ENCODE results near the gene GPC1.

GPC1 gene

DNA sequence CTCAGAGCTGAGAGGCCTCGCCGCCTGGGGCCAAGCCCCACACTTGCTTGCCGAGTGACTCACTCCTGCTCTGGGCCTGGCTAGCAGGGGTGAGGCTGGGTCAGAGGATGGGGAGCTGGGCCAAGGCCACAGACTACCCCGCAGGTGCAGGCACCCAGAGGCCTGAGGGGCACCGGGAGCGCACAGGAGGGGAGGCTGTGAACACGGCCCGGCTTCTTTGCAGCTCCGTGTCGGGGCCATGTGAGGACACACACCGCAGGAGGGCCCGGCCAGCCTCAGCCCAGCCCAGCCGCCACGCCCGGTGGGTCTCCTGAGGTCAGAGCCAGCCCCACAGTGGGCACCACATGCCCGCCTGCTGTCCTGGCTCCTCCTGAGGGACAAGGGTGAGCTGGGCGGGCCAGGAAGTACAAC is 8.4 kb downstream of the GPC1 start:
- no peak for DNase-seq

DNA sequence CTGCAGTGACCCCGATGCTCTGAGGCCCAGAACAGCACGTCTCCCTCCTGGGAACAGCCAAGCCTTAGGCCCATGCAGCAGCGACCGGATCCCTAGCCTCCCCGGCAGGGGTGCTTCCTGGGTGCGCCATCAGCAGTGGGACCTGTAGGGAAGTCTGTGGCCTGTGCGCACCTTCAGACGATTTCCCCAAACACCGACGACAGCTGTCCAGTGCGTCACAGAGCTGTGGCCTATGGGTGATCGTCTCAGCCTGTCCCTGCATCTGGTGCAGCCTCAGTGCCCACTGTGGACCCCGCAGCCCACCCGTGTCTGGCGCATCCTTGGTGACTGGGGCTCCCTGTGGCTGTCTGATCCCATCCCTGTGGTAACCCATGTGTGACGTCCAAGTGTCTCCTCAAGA is 9.0 kb downstream of the GPC1 start:
- no peak for DNase-seq

DNA sequence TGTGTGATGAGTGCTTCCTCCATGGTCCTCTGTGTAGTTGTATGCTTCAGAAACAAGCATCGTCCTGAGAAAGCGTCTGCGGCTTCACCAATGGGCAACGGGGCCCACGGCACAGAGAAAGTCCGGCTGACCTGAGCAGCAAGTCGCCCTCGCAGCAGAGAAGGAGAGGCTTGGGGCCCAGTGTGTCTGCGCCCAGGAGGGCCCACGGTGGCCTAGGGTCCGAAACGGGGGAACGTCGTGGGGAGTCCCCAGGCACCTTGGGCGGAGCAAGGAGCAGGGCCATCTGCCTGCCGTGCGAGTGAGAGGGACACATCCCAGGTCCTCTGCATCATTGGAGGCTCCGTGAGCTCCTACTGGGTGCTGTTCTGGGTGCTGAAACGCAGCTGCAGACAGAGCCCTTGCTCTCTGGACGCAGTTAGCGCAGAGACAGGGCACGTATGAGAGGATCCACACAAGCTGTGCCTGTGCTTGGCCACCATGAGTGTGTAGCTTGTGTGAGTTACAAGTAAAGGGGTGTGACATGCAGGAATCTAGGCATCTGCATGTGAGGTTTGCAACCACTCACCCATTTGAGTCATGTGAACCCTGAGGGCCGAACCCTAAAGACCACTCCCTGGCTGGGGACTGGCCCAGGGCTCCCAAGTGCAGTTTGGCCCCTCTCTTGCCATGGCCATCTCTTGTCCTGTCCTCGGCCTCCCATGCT is 10.6 kb downstream of the GPC1 start:
- no peak for DNase-seq

DNA sequence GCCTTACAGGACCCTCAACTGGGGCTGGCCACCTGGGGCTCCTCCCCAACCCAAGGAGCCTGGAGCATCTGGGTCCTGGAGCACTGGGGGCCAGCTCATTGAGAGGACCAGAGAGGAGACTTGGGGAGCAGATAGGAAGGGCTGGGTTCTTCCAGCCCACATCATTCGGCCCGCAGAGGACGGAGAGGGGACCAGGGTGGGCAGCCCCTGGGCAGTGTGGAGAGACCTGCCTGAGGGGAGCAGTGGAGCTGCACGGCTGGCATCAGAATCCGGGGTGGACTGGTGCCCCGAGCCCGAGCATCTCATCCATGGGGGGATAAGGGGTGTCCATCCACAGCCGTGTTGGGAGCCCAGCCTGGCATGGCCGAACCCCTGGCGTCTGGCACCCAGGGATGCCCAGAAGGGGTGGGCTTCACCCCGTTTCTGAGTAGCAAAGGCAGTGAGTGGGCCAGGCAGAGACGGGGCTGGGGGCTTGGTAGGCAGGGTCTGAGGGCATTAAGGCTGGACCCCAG is 11.3 kb downstream of the GPC1 start:
- DNase-seq, result no peak

DNA sequence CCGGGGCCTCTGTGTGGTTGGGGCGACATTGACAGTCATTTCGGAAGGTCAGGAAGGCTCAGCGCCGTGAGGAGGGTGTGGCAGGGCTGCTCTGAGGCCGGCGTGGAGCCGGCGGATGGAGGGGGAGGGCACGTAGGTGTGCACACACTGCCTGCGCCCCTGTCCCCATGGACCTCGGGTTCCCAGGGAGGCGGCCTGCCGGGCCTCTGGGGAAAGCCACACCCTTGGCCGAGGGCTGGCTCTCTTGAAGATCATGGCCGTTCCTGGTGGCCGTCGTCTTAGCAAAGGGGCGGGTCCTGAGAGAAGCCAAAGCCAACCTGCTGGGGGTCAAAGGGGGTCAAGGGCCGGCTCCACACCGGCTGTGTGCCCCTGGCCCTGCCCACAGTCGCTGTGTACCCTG is 11.9 kb downstream of the GPC1 start:
- DNase-seq, result no peak

DNA sequence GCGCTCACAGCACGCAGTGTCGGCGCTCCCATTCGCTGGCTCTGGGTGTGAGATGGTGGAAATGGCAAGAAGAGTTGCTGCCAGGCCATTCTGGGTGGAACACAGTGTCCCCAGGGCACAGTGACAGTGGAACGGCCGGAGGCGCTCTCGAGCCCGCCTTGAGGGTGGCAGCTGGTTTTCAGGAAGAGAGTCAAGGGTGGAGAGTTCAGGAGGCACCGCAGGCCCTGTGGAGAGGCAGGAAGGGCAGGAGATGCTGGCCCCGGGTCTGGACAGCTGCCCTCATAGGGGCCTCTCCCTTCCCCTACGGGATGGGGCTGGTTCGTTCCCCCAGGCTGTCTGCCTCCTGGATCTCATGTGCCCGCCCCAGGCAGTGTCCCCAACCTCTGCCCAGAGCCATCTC is 12.5 kb downstream of the GPC1 start:
- no peak for DNase-seq

DNA sequence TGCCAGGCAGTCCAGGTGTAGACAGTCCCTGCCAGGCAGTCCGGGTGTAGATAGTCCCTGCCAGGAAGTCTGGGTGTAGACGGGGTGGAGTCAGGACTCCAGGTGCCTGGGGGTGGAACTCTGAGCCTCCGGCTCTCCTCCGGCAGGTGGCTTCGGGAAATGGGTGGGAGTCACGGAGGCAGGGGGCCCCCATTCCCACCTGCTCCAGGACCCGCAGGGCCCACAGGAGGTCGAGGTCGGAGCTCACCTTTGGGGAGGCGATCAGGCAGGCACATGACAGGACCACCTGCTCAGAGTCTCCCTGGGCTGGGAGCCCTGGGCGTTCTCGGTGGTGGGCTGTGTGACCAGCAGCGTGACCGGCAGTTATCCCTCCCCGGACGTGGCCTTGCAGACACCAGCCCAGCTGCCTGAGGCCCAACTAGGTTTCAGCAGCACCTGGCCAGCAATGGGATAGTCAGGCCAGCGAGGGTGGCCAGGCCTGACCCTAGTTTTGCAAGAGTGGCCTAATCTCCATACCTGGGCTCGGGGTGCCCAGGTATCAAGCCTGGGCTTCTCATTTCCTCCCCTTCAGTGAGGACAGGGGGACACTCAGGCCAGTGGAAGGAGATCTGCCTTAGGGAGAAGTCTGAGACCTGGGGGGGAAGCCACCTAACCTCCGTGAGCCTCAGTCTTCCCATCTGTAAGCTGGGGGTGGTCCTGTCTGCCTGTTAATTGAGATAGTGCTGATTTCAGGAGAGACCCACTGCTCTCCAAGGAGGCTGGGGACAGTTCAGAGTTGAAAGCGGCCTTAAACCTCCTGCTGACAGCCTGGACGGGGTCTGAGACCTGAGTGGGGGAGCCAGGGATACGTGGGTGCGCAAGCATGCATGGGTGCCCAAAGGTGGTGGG is 13.2 kb downstream of the GPC1 start:
- no peak for DNase-seq

DNA sequence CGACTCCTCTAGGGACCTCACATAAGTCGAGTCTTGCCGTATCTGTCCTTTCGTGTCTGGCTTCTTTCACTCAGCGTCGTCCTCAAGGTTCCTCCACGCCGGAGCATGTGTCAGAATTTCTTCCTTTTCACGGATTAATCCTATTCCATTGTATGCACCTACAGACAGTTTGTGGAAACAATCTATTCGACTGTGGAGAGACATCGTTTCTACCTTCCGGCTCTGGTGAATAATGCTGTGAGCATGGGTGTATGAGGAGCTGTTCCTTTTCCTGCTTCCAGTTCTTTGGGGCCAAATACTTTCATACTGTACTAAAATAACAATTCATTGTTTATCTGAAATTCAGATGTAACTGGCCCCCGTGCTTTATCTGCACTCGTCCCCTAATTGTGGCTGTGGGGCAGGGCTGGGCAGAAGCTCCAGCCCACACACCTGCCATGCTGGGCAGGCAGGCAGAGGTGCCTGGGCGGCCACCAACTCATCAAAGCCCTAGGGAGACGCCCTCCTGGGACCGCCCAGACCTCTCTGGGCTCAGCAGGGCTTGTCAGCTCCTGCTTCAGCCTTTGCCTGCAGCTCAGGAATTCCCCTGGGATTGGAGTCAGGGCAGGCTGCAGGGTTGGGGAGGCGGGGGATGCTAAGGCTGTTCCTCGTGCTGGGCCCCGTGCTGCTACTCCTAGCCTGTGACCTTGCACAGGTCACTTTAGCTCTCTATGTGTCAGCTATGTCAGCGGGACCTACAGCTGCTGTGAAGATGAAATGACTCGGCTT is 14.5 kb downstream of the GPC1 start:
- no peak for DNase-seq

DNA sequence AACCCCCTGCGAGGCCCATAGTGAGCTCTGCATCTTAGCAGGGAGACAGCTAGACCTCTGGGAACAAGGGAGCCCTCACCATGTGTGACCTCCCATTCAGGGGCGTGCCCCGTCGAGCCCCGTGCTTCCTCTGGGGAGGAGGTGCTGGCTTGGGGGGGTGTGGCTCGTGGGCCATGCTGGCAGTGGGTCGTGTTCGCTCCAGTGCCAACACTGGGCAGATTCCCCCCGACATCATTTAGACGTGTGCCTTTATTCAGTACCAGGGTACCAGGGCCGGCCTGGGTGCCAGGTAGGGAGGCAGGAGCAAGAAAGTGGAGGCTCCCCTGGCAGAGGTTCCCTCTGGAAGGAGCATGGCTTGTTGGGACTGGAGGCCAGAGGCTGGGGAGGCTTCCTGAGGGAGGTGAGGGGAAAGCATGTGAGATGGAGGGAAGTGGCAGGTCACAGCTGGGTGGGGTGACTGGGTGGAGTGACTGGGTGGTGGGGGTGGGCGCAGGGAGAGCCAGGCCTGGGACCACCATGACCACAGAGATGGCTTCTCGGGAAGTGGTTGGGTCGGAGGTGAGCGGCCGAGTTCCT is 15.2 kb downstream of the GPC1 start:
- DNase-seq, result no peak

DNA sequence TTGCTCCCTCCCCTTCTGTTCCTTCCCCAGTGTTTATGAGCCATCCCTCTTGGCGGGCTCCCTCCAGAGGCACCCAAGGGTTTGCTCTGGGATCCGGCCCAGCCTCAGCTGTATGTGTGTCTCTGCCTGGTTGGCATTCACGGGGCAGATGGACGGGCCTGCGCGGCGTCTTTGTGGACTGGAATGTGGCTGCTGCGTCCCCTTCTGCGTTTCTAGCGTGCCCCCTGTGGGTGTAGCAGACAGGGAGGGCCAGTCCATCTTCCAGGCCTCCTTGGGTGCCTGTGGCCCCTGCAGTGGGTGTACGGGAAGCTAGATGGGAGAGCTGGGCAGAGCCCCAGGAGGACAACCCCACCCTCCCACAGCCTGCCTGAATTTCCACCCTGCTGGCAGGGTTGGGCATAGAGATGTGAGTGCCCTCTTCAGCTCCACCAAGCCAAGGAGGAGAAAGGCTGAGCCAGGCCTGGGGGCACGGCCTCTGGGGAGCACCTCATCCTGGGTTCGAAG is 15.7 kb downstream of the GPC1 start:
- DNase-seq, result no peak

DNA sequence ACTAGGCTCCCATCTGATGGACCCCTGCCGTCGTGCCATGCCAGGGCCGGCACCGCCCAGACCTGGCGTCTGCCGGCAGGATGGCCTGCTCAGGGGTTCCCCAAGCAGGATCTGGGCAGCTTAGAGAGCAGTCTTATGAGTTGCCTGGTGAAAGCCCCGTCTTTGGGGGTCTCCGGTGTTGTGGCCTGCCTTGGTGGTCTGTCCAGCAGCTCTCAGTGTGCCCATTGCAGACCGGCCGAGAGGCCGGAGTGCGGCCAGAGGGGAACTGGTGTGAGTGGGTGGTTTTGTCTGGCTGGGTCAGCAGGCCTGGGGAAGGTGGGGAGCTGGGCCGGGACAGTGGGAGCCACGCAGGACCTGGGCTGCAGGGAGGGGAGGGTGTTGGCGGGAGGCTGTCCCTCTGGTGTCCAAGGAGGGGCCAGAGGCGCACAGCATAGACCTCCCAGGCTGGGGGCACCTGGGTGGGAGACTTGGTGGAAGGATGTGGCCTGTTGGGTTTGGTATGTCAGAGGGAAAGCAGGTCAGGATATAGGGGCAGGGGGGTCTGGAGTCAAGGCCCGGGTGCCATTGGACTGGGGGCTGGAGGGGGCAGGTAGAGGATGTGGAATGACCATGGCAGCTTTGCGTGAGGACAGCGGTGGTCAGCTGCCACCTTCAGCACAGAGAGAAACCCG is 16.5 kb downstream of the GPC1 start:
- no peak for DNase-seq

DNA sequence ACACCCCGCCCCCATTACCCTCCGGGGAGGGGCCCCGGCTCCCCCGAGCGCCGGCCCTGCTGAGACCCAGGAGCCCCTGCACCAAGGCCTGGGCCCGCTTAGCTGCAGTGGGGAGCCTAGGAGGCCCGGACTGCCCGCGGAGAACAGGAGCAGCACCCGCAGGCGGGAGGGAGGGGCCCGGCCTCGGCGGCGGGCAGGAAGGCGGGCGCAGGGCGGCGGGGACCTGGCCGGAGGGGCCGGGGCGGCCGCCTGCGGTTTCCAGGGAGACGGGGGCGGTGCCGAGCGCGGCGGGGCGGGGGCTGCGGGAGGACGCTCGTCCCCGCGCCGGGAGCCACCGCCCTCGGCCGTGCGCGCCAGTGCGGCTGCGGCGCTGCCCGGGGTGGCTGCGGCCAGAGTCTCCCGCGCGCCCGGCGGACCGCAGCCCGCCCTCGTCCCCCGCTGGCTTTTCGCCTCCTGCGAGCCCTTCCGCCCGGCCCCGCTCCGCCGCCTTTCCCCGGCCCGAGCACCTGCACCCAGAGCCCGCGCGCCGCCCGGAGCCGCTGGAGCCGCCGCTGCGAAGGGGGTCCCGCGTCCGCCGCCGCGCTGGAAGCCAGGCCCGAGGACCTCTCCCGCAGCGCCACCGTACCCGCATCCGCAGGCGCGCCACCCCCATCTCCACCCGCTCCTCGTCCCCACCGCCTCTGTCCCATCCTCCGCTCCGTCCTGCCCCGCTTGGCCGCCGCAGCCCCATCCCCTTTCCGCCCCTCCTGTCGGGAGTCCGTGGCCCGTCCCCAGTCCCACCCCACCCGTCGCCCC is 17.2 kb downstream of the GPC1 start:
- DNase-seq, result peak in 1 of 2 experiments; percentile 28

DNA sequence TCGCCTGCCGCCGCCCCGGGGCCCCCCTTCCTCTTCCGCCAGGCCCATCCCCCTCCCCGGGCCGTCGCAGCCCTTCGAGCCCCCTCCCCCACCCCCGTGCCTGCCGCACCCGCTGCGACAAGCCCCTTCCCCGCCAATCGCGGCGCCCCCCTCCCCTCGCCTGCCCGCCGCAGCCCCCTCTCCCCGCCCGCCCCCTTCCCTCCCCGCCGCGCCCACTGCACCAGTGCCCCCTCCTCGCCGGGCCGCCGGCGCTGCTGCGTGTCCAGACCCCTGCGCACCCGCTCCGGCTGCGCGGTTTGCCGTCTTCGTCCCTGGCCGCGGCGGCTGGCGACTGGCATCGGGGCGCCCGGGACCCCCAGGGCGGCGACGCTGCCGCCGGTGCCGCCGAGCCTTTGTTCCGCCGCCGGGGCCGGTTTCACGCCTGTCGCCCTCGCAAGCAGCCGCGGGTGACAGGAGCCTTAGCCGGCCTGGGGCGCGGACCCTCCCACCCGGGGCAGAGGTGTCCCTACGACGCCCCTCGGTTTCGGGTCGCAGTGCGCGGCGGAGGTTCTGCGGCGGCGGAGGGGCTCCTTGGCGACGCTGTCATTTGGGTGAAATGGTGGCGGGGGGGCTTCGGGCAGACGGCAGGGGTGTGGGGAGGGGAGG is 18.1 kb downstream of the GPC1 start:
- no peak for DNase-seq

DNA sequence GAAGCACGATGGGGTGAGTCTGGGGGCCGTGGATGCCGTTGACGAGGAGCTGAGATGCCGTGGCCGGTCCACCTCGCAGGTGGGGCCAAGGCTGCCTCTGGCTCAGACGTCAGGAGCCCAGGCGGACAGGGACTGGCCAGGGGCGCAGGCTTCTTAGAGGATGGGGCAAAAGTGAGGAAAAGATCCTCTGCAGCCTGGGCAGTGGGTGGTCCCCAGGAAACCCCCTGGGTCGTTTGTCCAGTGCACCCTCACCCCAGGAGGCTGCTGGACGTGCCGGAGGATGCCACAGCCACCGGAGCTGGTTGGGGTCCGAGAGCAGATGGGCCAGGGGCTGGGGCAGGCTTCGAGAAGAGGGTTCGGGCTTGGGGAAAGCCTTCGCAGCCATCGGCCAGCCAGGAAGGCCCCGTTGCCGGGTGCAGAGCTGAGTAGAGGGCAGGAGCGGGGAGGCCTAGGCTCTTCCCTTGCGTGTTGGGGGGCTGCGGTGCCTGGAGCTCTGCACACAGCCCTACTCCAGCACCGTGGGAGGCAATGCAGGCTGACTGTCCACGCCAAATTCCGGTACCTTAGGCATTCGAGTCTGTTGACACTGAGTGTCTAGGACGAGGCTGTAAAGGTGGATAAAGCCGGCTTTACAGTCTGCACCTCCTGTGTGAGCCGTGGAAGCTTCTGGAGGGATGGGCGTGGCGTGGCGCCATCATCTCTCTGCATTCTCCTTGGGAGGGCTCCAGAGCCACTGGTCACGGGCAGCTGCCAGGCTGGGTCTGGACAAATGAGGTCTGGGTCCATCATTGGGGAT is 18.8 kb downstream of the GPC1 start:
- DNase-seq, result no peak

DNA sequence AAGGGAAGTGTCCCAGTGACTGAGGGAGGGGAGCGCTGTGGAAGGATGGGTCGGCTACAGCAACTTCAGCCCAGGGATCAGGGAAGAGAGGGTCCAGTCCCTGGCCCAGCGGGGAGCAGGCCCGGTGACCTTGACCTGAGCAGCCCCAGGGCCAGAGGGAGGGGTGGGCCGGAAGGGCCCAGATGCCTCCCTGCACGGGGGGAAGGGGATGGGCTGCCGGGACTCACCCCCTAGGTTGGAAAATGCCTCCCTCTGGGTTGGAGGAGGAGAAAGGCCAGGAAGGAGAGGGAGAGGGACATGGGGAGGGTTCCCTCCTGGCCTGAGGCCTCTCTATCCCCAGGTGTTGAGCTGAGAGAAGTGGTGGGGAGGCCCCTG is 19.8 kb downstream of the GPC1 start:
- DNase-seq, result no peak

DNA sequence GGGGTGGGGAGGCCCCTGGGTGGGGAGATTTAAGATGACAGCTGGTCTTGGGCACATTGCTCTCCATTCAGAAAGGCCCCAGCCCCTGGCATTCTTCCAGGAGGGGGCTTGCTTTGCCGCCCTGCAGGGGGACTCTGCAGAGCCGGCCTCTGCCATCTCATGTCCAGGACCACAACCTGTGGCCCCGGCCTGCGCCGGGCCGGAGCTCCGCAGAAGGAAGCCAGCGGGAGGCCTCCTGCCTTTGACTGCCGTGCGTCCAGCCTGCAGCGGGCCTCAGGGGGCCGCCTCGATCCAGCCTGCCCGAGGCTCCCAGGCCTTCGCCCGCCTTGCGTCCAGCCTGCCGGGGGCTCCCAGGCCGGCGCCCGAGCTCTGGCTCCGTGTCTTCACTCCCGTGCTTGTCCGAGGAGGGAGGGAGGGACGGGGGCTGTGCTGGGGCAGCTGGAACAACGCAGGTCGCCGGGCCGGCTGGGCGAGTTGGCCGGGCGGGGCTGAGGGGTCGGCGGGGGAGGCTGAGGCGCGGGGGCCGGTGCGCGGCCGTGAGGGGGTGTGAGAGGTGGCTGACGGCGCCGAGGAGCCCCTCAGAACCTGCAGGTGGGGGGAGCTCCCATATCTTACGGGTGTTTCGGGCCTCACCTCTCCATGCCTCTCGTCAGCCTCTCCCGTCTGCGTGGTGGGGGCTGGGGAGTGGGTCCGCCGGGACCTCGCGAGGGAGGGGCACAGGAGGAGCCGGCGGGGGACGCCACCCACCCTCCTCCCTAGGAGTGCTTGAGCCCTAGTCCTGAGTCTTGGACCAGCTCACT is 20.4 kb downstream of the GPC1 start:
- DNase-seq, result no peak

DNA sequence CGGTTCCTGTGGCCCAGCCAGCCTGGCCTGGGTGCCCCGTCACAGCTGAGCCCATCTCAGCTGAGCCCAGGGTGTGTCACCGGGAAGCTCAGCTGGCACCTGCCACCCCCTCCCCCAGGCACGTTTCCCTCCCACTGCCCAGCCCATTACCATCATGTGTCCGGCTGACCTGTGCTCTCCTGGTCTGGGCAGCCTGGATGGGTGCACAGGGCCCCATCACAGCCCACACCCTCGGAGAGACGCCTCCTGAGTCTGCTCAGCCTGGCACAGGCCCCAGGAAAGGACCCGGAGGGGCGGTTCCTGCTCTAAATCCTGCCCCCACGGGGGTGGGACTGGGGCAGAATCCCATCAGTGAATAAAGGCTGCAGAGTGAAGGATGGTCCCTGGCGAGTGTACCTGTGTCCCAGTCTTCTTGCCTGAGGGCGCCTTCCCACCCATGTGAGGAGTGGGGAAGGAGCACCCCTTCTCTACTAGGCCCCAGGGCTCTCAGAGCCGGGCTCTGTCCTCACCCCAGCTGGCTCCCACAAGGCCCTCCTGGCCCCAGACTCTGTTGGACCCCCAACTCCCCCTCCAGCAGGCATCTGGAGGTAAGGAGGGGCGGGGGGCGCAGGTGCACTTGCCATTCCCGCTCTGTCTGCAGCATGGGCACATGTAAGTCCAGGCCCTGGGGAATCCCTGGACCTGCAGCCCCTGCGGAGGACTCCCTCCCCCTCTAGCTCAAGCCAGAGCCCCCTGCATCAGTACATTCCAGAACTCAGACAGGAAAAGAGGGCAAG is 21.2 kb downstream of the GPC1 start:
- DNase-seq, result no peak

Data from activated CD4-positive, alpha-beta T cell treated with anti-CD3 and anti-CD28 coated beads, Interleukin-2, amount 50 U/mL, for 48 hours (primary cell).